Measurements from ENCODE around the gene APOA1.
A peak's percentile ranks its signal among the peaks of the same experiment; 100 is the strongest.
"Not testable (repeated sequence)": the region's sequence is repeated elsewhere in the genome, so short reads cannot be mapped to it uniquely, and the experiment has no call there.

Gene APOA1

GRCh38 chr11:116857316-116857715 is 19.9 kb upstream of the APOA1 start:
- DNase-seq, result no peak

- DNase-seq, result no peak
These were observed 19.0 kb upstream of the APOA1 start for GRCh38 chr11:116856423-116856822.

- DNase-seq, result no peak
These were observed 18.0 kb upstream of the APOA1 start for GRCh38 chr11:116855413-116855812.

- DNase-seq, result no peak
These were observed 16.1 kb upstream of the APOA1 start for GRCh38 chr11:116853461-116854073.

- DNase-seq, result peak in 1 of 3 experiments; percentile 38
These were observed 15.0 kb upstream of the APOA1 start for GRCh38 chr11:116852261-116853031.

- DNase-seq, result no peak
These were observed 14.2 kb upstream of the APOA1 start for GRCh38 chr11:116851626-116852025.

GRCh38 chr11:116849486-116849885 is 12.1 kb upstream of the APOA1 start:
- no peak for DNase-seq

- no peak for DNase-seq
These were observed 11.6 kb upstream of the APOA1 start for GRCh38 chr11:116849060-116849459.

GRCh38 chr11:116847612-116848011 is 10.2 kb upstream of the APOA1 start:
- no peak for DNase-seq

GRCh38 chr11:116844722-116845121 is 7.3 kb upstream of the APOA1 start:
- no peak for DNase-seq

- DNase-seq, result no peak
These were observed 6.2 kb upstream of the APOA1 start for GRCh38 chr11:116843661-116844060.

GRCh38 chr11:116842909-116843308 is 5.5 kb upstream of the APOA1 start:
- no peak for DNase-seq

GRCh38 chr11:116842117-116842516 is 4.7 kb upstream of the APOA1 start:
- DNase-seq, result no peak

GRCh38 chr11:116840746-116841296 is 3.4 kb upstream of the APOA1 start:
- DNase-seq, result no peak

- DNase-seq, result no peak
These were observed 2.9 kb upstream of the APOA1 start for GRCh38 chr11:116840224-116840745.

- DNase-seq, result no peak
These were observed 1.1 kb upstream of the APOA1 start for GRCh38 chr11:116838321-116839084.

- DNase-seq, result no peak
These were observed 810 bp downstream of the APOA1 start for GRCh38 chr11:116836632-116836991.

- DNase-seq, result peak; percentile 96 to 98 (median 98)
These were observed 1.4 kb downstream of the APOA1 start for GRCh38 chr11:116835791-116836631.

GRCh38 chr11:116835042-116835772 is 2.2 kb downstream of the APOA1 start:
- DNase-seq, result peak in 1 of 3 experiments; percentile 54

GRCh38 chr11:116834535-116835041 is 2.8 kb downstream of the APOA1 start:
- not testable (repeated sequence) for DNase-seq

- no peak for DNase-seq
These were observed 3.4 kb downstream of the APOA1 start for GRCh38 chr11:116833816-116834534.
